NCI-H69 (cell line): ENCODE measurements around the gene VWA1.
"Not testable (repeated sequence)": the region's sequence is repeated elsewhere in the genome, so short reads cannot be mapped to it uniquely, and the experiment has no call there.

Experiments used
- DNase-seq: peaks from one replicate; lab custom pipeline; 2025; lab: John Stamatoyannopoulos, UW

Gene VWA1

DNA sequence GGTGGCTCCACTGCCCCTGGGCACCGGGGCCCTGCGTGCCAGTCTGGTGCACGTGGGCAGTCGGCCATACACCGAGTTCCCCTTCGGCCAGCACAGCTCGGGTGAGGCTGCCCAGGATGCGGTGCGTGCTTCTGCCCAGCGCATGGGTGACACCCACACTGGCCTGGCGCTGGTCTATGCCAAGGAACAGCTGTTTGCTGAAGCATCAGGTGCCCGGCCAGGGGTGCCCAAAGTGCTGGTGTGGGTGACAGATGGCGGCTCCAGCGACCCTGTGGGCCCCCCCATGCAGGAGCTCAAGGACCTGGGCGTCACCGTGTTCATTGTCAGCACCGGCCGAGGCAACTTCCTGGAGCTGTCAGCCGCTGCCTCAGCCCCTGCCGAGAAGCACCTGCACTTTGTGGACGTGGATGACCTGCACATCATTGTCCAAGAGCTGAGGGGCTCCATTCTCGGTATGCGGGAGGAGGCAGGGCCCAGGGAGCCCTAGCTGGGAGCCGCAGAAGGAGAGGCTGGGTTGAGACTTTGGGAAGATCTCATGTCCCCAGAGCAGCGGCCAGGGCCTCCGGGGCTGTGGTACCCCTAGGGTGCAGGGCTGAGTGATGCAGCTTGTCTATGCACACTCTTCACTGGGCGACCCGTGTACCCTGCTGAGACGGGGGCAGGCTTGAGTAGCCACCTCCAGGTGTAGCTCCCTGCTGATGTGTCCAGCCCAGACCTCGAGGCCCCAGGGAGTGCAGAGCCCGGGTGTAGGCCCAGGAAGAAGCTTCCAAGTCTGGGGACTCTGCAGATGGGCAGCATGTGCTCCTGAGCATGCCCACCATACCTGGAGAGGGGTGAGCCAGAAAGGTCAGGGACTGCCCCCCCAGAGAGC is 1.8 kb downstream of the VWA1 start:
- DNase-seq = peak; percentile 42

DNA sequence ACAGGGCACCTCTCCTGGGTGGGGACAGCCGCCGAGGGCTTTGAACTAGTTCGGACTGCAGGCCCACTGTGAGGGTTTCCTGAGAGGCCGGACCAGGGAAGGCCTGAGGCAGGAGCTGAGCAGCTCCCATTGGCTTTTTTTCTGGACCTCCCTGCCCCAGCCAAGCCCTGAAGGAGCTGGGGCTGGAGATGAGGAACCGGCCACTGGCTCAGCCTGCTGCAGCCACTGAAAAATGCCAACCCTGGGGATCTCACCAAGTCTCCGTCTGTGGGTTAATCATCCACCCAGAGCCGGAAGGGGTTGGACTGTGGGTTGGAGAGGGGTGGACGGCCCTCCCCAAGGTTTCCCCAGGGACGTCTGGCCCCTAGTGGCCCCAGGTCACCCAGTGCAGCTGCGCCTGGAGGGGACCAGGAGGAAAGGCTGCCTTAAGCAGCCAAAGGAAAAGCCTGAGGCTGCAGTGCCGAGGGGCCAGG is 2.5 kb downstream of the VWA1 start:
- DNase-seq = no peak

DNA sequence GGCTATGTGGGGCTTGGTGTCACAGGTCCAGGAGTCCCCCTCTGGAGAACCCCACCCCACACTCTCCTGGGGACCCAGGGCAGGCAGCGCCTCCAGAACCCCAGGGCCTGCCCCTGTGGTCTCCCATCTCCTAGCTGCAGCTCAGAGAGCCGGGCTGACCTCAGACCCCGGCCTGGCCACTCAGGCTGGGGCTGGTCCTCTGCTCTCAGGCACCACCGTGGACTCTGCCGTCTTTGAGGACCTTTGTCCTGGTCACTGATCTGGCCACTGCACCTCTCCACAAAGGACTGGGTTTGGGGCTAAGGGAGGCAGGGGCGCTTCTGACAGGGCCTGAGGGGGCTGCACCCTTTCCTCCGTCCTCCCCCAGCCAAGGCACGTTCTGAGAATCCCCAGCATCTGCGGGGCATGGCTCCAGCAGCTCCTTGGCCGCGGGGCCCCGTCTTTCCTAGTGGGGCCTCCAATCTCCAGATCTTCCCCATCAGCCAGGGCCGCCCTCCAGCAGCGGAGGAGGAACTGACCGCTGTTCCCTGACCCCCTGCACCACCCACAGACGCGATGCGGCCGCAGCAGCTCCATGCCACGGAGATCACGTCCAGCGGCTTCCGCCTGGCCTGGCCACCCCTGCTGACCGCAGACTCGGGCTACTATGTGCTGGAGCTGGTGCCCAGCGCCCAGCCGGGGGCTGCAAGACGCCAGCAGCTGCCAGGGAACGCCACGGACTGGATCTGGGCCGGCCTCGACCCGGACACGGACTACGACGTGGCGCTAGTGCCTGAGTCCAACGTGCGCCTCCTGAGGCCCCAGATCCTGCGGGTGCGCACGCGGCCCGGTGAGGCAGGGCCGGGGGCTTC is 3.3 kb downstream of the VWA1 start:
- no peak for DNase-seq

DNA sequence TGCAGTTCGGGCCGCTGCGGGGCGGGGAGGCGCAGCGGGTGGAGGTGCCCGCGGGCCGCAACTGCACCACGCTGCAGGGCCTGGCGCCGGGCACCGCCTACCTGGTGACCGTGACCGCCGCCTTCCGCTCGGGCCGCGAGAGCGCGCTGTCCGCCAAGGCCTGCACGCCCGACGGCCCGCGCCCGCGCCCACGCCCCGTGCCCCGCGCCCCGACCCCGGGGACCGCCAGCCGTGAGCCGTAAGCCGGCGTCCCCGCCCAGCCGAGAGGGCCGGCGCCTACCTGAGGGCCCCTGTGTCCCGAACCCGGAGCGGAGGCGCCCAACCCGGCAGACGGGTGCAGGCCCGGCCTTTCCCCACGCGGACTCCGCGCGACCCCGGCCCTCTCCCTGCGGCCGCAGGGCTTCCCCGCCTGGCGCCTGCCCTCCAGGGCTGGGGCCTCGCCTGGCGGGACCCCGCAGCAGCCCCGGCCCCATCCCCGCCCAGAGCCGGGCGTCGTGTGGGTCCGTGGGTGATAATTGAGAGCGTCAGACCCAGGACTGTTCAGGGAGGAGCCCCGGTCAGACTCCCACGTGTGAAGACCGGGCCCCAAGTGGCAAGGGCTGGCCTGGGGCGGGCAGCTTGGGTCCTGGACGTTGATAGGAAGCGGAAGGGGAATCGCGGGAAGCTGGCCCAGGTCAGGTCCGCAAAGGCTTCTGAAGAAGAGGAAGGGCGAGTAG is 4.2 kb downstream of the VWA1 start:
- no peak for DNase-seq

DNA sequence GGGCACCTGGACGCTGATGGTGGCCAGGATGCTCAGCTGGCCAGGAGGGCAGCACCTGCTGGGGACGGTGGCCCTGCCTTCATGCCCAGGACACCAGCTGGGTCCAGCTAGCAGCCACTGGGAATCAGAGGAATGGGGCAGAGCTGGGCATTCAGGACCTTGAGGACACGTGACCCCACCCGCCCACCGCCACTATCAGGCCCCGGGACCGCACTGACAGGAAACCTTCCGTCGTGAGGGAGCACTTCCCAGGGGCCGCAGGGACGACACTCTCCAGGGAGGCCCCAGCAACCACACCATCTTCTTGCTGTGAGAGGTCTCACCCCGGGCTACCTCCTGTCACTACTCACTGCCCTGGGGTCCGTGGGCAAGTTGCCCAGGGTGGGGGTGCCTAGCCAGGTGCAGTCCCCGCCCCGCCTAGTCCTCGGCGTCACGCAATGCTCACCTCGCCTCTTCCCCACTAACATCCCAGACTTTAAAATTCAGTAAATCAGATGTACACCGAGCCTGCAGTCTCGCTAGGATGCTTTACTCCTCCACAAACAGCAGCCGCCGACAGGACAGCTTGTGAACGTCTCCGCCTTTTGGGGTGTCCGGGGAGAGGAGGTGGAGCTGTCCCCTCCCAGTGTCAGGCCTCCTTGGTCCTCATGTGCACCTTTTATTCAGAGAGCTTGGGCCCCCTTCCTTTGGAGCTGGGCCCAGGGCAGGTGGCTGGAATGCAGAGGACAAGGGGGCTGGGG is 4.9 kb downstream of the VWA1 start:
- DNase-seq = no peak

DNA sequence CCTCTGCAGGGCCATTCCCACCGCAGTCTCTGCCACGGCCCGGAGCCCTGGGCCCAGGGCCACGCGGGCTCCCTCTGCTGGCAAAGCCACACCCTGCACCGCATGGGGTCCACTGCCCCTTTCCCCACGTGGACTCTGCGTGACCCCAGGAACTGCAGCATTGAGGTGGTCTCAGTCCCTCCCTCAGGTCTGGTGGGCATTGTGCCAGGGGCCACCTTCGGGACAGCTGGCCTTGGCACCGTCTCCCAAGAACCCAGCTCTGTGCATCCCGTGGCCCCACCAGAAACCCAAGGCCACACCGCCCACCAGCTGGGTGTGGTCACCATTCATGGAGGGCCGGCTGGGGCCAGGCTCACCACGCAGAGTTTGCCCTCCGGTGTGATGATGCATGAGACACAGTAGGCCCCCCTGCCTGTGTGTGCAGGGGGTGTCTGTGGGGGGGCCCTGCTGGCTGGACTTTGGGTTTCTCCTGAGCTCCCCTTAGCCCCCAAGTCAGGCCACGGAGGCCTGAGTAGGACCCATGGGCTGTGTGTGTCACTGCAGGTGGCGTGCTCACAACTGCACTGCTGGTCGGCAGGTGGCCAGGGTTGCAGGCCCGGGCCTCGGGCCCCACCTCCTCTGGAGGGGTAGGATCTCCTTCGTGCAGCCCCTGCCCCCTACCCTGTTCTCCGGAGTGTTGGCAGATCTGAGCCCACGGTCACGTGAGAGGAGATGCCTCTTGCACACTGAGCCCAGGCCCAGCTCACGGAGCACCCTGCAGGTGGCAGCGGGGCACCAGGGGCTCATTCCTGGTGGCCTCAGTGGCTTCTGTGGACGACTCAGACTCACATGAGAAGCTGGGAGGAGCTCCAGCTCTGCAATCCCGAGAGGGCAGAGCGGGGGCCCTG is 5.8 kb downstream of the VWA1 start:
- peak; percentile 13 for DNase-seq

DNA sequence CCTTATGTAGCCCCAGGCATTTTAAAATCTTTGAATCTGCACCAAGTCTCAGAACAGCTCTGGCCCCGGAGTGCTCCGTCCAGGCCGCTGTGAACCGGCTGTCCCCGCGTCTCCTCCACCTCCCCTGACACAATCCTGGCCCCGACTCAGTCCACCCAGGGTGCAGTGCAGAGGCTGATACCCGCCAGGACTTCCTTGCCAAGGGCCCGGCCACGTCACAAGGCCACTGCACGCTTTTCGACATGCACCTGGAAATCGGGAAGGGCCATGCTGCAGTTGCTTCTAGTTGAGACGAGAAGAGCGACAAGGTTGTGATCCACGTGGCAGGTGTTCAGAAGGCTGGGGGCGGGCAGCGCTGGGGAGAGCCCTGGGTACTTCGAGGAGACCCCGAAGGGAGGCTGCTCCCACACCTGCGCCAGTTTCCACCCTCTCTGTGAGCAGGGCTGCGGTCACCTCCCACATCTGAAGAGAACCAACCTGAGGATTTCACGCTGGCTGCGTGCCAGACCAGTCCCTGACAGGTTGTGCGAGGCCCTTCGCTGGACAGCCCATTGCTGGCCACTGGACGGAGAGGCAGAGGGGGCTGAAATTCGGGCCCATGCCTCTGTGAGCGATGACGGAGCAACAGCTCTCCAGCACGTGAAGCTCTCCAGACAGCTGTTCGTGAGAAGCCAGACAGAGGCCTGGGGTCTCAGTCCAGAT is 6.7 kb downstream of the VWA1 start:
- no peak for DNase-seq

DNA sequence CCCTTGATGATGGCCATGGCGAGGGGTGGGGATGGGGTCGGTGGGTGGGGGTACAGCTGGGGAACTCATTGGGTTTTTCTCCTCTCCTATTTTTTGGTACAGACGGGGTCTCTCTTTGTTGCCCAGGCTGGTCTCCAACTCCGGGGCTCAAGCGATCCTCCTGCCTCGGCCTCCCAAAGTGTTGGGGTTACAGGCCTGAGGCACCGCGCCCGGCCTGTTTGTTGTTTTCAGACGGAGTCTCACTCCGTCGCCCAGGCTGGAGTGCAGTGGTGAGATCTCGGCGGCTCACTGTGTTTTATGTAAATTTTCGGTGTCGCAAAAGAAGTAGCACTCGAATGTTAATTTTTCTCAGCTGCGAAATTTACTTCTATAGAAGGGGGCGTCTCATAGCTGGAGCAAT is 11.1 kb downstream of the VWA1 start:
- not testable (repeated sequence) for DNase-seq

DNA sequence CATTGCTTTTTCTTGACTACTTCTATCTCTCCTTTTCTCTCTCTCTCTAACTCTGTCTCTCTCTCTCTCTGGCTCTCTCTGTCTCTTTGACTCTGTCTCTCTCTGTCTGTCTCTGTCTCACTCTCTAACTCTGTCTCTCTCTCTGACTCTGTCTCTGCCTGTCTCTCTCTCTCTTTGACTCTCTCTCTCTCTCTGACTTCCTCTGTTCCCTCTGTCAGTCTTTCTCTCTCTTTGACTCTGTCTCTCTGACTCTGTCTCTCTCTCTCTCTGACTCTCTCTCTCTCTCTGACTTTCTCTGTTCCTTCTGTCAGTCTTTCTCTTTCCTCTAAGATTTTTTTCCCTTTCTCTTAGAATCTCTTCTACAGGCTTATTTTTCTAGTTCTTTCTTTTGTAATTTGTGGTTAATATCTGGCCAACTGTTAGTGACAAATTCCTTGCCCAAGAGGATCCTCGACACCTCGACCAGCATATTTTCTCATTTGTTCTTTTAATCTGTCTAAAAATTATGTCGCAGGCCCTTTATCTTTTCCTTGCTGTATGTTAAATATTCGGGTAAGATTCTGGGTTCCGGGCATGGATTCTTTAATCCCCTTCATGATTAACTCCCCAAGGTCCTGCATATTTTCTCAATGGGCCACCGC is 13.7 kb downstream of the VWA1 start, which contains the start of gene ATAD3C:
TSS of gene ATAD3C (plus strand) at position 591 of the 641 bp plus-strand sequence. CDS start 995 bp downstream, outside the sequence.
- no peak for DNase-seq

DNA sequence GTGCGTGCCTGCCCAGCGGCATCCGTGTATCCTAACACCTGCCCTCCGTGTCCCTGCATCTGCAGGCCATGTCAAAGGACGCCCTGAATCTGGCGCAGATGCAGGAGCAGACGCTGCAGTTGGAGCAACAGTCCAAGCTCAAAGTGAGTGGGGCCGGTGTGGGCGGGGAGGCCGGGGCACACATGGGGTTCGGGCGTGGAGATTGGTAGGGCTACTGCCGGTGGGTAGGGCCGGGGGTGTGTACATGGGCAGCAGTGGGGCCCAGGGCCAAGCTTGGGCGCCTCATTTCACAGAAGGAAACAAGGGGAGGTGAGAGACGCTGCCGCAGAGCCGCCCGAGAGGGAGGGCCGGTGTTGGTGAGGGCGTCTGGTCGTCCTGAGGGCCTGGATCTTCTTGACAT is 15.1 kb downstream of the VWA1 start:
- not testable (repeated sequence) for DNase-seq

DNA sequence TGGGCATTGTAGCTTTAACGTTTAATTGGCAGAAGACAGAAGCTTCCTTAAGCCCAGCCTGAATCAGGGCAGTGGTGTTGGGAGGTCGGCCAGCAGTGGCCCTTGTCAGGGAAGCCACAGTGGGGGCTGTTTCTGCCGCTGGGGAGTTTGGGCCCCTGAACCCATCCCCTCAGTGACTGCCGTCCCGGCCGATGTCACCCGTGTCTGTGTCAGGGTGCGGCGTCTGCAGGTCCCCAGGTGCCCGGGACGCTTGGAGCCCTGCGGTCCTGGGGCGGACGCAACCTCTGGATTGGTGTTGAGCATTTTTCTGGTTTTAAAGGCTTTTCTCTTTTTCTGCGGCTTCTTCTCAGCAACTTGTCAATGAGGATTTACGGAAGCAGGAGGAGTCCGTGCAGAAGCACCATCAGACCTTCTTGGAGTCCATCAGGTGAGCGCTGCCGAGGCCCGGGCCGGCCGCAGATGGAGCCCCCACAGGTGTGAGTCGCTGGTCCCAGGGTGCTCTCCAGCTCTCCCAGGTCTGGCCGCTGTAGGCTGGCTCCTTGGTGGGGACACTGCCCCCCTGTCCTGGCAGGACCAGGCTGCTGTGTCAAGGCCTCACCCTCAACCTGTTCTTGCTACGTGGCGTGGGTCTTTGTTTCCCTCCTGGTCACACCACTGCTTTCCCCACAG is 16.3 kb downstream of the VWA1 start:
- no peak for DNase-seq

DNA sequence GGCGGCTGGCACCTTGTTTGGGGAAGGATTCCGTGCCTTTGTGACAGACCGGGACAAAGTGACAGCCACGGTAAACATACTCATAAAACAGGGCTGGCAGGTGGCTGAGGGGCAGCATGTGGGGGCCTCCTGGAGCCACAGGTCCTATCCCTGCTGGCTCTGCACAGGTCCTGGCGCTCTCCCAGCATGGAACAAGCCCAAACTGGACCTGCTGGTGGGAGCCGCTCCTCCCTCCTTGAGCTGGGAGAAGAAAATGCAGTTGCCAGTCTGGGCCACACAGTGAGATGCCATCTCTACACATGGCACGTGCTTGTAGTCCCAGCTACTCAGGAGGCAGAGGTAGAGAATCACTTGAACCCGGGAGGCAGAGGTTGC is 16.9 kb downstream of the VWA1 start:
- DNase-seq = peak; percentile 30

DNA sequence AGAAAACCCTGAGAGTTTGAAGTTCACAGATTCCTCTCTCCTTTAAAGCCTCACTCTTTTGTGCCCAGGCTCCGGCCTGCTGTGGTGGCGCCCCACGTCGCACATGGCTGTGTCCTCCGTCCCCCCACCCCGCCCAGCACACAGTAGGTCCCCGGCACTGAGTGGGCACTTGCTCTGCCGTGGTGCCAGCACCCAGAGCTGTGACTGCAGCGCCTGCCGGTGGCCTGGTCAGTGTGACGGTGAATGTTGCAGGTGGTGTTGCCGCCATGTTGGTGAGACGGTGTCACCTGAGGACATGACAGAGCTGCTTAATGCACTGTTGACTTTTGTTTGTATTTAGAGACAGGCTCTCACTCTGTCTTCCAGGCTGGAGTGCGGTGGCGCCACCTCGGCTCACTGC is 17.4 kb downstream of the VWA1 start:
- DNase-seq = no peak

DNA sequence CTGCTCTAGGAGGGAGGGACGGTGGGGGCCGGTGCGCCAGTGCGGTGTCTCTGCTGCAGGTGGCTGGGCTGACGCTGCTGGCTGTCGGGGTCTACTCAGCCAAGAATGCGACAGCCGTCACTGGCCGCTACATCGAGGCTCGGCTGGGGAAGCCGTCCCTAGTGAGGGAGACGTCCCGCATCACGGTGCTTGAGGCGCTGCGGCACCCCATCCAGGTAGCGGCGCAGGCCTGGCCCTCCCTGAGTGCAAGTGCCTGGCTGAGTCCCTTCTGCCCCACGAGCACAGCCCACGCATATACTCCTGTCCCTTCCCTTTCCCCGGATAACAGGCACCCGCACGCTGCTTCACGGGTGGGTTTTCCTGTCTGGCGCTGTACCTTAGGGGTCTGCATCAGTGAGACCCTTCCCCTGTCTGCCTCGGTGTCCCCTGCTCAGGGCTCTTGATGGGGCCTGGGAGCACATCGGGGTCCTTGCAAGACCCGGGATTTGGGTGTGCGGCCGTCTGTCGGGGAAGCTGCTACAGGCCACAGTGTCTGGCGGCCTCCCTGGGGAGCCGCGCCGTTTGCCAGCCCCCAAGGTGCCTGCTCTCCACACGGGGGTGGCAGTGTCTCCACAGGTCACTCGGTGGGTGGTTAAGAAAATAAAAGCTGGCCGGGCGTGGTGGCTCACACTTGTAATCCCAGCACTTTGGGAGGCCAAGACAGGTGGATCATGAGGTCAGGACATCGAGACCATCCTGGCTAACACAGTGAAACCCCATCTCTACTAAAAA is 19.0 kb downstream of the VWA1 start:
- DNase-seq = not testable (repeated sequence)

DNA sequence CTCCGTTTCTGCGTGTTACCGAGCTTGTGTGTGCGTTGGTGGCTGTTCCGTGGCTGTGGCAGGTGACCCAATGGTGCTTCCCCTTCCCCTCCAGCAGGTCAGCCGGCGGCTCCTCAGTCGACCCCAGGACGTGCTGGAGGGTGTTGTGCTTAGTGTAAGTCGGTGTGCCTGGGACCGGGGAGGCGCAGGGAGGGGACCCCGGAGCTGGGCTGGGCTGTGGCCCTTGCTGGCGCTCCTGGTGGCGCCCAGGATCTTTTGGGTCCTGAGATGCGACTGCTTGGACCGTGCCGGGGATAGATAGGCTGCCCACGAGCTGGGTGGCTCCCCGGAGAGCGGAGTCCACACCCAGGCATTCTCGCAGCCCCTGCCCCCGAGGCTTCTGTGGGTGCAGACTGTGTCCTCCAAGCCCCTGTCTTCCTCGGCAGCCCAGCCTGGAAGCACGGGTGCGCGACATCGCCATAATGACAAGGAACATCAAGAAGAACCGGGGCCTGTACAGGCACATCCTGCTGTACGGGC is 19.9 kb downstream of the VWA1 start:
- no peak for DNase-seq

DNA sequence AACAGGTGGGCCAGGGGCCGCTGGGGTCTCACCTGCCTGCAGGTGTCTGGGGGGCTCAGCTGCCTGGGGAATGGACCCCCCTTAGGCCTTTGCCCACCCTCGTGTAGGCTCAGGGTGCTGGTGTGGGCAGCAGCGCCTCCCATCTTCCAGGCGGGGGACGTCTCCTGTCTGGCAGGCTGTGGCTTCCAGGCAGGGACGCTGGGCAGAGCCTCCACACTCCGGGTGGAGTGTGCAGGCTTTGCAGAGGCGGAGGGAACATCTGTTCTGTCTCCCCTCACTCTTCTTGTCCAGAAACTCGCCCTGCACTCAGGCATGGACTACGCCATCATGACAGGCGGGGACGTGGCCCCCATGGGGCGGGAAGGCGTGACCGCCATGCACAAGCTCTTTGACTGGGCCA is 20.4 kb downstream of the VWA1 start:
- DNase-seq = not testable (repeated sequence)

DNA sequence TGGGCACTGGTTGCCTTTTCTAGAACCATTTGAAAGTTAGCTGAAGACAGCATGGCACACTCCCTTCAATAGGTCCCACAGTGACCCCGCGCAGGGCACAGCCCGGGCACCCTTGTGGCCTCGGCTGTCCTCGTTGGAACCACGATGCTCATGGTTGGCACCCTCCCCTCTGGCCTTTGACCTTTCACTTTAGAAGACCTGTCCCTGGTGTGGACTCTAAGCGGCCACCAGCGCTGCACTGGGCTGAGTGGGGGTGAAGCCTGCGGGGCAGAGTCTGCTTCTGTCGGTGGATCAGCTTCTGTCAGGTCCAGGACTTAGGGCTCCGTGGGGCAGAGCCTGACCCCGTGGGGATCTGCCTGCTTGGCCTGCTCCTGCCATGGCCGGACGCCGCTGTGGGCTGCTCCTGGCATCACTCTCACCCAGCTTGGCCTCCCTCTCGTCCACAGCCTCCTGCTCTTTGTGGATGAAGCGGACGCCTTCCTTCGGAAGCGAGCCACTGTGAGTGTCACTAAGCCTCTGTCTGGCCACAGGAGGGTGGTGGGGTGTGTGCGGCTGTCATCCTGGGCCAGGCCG is 21.3 kb downstream of the VWA1 start:
- DNase-seq = not testable (repeated sequence)
